Retinal pigment epithelial cell (primary cell): ENCODE measurements around the gene CELSR2.

Experiments used
- DNase-seq: peaks from one replicate; pipeline ENCODE4 v3.0.0-alpha.2; 2010; ENCODE audit warnings: low read depth
- H3K4me3 ChIP-seq: 2 replicates; pipeline ENCODE4 v1.5.1; 2011; ENCODE audit warnings: mild to moderate bottlenecking, low read length, control low read depth, moderate library complexity
- CTCF ChIP-seq: conservative IDR thresholded peaks from 2 replicates; pipeline ENCODE4 v1.5.1; 2011; ENCODE audit warnings: low read depth, low read length, control low read depth, inconsistent platforms

Gene CELSR2

GRCh38 chr1:109312246-109312645 is 62.9 kb downstream of the CELSR2 start:
- no peak for DNase-seq
- no peak overlapping the region for H3K4me3 ChIP-seq
- TF ChIP-seq CTCF = no peak

- no peak for TF ChIP-seq CTCF
- no peak overlapping the region for H3K4me3 ChIP-seq
- no peak for DNase-seq
These were observed 63.8 kb downstream of the CELSR2 start for GRCh38 chr1:109312978-109313775.

- no peak for DNase-seq
- no peak overlapping the region for H3K4me3 ChIP-seq
- TF ChIP-seq CTCF = no peak
These were observed 65.5 kb downstream of the CELSR2 start for GRCh38 chr1:109314795-109315194.

- TF ChIP-seq CTCF = no peak
- no peak for DNase-seq
- no peak overlapping the region for H3K4me3 ChIP-seq
These were observed 65.9 kb downstream of the CELSR2 start for GRCh38 chr1:109315288-109315687.

- DNase-seq = no peak
- TF ChIP-seq CTCF = no peak
- H3K4me3 ChIP-seq = no peak overlapping the region
These were observed 67.2 kb downstream of the CELSR2 start for GRCh38 chr1:109316506-109316905.

- no peak for DNase-seq
- H3K4me3 ChIP-seq = no peak overlapping the region
- no peak for TF ChIP-seq CTCF
These were observed 69.8 kb downstream of the CELSR2 start for GRCh38 chr1:109319114-109319513.

- DNase-seq = no peak
- TF ChIP-seq CTCF = no peak
- no peak overlapping the region for H3K4me3 ChIP-seq
These were observed 73.6 kb downstream of the CELSR2 start for GRCh38 chr1:109322974-109323373.
